CD4-positive, alpha-beta T cell treated with Interleukin-2 at 100 ng/mL for 4 hours (primary cell): Measurements from ENCODE around the gene ZBTB40.

Experiments
- DNase-seq: peaks from one replicate; pipeline ENCODE4 v3.0.0-alpha.2; 2020; ENCODE audit warnings: low spot score

The ZBTB40 gene

GRCh38 chr1:22530715-22531114, 79.1 kb downstream of the ZBTB40 start:
- no peak for DNase-seq

GRCh38 chr1:22531251-22531650, 79.6 kb downstream of the ZBTB40 start:
- no peak for DNase-seq

- no peak for DNase-seq
Observed at GRCh38 chr1:22533244-22533895, 81.7 kb downstream of the ZBTB40 start.

- no peak for DNase-seq
Observed at GRCh38 chr1:22534951-22535350, 83.3 kb downstream of the ZBTB40 start.

GRCh38 chr1:22535399-22535798, 83.7 kb downstream of the ZBTB40 start:
- DNase-seq: no peak

GRCh38 chr1:22536506-22536905, 84.9 kb downstream of the ZBTB40 start:
- DNase-seq: no peak

GRCh38 chr1:22537441-22538139, 85.9 kb downstream of the ZBTB40 start:
- DNase-seq: no peak

- no peak for DNase-seq
Observed at GRCh38 chr1:22539510-22540118, 88.0 kb downstream of the ZBTB40 start.

- no peak for DNase-seq
Observed at GRCh38 chr1:22540337-22540736, 88.7 kb downstream of the ZBTB40 start.

GRCh38 chr1:22542886-22543285, 91.2 kb downstream of the ZBTB40 start:
- DNase-seq: no peak

GRCh38 chr1:22543679-22544078, 92.0 kb downstream of the ZBTB40 start:
- DNase-seq: no peak

- DNase-seq: no peak
Observed at GRCh38 chr1:22544606-22545005, 93.0 kb downstream of the ZBTB40 start.

- no peak for DNase-seq
Observed at GRCh38 chr1:22545141-22545540, 93.5 kb downstream of the ZBTB40 start.

- DNase-seq: no peak
Observed at GRCh38 chr1:22547186-22547817, 95.7 kb downstream of the ZBTB40 start.

- DNase-seq: no peak
Observed at GRCh38 chr1:22547818-22548462, 96.3 kb downstream of the ZBTB40 start.

GRCh38 chr1:22550021-22550420, 98.4 kb downstream of the ZBTB40 start:
- no peak for DNase-seq

- DNase-seq: no peak
Observed at GRCh38 chr1:22551591-22551990, 99.9 kb downstream of the ZBTB40 start.

- DNase-seq: no peak
Observed at GRCh38 chr1:22552021-22552420, 100.4 kb downstream of the ZBTB40 start.

GRCh38 chr1:22553104-22553880, 101.6 kb downstream of the ZBTB40 start:
- DNase-seq: no peak

- DNase-seq: no peak
Observed at GRCh38 chr1:22553991-22554522, 102.4 kb downstream of the ZBTB40 start.

- DNase-seq: no peak
Observed at GRCh38 chr1:22555371-22555656, 103.7 kb downstream of the ZBTB40 start.
